HG03095 (cell line): ENCODE data around the gene HIPK1.
A peak's percentile ranks its signal among the peaks of the same experiment; 100 is the strongest.

Experiments used
- ATAC-seq: cut with Tn5 transposase; IDR thresholded peaks from one replicate; pipeline ENCODE4 v1.9.1; 2021; ENCODE audit warnings: moderate library complexity; ENCODE audit not compliant: unreplicated experiment

HIPK1 gene

DNA sequence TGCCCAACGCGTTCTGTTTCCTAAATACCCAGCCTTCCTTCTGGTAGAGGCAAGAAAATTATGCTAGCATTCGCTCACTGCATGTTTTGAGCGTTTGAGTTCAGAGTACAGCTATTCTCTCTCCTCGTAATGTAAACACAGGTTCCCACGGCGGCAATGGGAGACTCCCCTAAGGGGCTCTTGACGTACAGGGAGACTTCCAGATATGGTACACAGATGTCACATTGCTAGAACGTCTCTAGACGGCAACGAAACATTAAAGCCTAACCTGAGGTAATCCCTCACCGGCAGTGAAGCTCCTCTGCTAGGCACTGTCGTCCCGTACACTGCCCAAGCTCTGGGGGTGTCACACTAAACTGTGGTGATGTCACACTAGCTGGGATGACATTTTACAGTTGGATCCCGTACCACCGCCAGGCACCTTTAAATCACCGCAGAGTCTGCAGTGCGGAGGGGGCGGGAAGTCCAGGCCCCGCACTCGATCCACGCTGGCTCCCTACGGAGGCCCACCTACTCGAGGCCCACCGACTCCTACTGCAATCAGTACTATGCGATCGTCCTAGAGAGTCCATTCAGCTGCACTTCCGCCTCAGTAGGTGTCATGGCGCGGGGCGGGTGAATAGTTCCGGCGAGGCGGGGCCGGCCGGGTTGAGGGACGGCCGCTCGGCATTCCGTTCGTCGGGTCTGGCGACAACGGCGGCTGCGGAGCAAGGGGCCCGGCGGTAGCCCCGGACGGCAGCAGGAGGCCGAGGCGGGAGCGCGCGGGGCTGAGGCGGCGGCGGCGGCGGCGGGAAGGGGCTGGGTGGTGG lies at the start of gene HIPK1:
Gene HIPK1 (plus strand): TSS at position 384 of the 809 bp plus-strand sequence.
- peak; percentile 64 for ATAC-seq

DNA sequence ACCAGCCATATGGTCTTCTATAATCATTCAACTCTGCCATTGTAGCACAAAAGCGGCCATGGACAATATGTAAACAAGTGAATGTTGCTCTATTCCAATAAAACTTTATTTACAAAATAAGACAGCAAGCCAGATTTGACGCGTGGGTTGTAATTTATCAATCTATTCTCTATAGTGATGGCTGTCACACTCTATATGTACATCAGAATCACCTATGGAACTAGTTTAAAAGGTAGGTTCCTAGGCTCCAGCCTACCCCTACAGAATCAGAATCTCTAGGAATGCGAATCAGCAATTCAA lies 49.4 kb upstream of the HIPK1 start:
- no peak for ATAC-seq

DNA sequence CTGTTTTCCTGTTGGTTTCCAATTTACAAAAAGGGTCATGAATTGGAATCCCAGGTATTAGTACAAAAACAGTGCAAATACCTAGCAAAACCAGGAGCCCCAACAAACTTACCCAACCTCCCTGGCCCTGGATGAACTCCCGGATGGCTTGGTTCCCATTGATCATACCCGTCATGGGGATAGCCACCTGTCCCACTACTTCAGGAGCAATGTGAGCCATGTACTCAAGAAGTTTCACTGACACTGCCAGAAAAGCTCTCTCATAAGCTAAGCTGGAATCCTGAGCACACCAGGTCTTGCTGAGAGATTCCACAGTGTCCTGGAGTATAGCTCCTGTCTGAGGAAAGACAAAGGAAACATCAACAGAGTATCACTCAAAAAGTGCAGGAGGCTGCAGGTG lies 47.5 kb upstream of the HIPK1 start:
- ATAC-seq: no peak

DNA sequence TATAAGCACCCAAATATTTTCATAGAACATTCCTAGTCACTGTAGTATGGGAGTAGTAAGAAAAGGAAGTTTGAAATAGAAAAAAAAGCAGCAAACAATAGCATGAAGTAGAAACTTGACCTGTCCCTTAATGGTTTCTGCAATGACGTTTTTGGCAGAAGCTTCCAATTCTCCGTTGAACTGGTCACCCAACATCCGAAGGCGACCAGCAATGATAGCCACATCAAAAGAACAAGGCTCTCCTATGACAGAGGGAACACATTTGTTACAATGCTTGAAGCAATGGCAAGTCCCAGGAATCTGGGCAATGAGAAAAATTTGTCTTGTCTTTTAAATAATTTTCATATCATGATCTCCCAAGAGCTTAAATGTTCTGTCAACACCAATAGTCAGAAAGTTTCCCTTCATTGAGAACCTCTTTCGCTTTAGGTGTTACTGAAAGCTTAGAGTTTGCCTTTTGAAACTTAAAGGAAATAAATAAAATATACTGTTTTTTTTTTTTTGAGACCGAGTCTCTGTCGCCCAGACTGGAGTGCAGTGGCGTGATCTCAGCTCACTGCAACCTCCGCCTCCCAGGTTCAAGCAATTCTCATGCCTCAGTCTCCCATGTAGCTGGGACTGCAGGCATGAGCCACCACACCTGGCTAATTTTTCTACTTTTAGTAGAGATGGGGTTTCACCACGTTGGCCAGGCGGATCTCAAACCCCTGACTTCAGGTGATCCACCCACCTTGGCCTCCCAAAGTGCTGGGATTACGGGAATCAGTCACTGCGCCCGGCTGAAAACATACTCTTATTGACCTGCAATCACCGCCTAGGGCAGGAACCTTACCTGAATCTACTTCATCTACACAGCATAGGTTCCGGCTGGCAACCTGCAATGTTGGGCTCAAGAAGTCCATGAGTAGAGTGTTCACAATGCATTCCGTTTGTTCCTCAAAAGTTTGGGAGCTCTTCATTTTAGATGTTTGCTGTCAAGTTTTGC lies 42.4 kb upstream of the HIPK1 start:
- no peak for ATAC-seq

DNA sequence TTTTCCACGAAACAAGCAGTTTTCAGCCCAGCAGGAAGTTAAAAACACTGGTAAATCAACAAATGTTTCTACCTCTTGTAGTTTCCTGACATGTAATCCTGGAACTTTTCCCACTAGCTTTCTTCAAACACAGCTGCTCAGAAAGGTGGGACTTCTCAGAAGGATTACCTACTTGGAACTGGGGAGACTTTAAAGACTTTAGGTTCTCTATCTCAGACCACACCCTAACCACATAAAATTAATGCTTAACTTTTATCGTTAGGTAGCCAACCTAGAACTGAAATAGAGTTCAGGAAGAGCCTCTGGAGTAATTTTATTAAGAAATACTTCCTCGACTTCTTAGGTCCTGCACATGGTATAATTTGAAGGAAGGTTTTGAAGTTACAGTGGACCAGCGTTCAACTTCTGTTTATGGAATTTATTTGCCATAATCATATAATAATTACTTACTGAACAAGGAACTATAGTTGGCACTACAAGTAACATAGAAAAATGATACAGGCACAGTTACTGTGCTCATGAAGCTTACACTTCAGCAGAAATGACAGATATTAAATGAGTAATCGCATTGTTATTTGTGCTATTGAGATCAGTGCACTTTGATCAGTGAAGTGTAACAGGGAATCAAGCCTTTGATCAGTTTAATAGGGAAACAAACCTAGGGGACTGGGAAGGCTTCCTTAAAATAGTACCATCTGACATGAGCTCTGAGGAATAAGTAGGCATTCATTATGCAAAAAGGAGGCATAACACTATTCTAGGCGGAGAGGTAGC lies 41.5 kb upstream of the HIPK1 start, which contains the start of gene BCL2L15:
Gene BCL2L15 (minus strand): TSS at position 180 of the 774 bp plus-strand sequence. CDS start 206 bp downstream, outside the sequence.
- ATAC-seq: no peak

GRCh38 chr1:113890816-113891215 lies 38.3 kb upstream of the HIPK1 start:
- no peak for ATAC-seq

DNA sequence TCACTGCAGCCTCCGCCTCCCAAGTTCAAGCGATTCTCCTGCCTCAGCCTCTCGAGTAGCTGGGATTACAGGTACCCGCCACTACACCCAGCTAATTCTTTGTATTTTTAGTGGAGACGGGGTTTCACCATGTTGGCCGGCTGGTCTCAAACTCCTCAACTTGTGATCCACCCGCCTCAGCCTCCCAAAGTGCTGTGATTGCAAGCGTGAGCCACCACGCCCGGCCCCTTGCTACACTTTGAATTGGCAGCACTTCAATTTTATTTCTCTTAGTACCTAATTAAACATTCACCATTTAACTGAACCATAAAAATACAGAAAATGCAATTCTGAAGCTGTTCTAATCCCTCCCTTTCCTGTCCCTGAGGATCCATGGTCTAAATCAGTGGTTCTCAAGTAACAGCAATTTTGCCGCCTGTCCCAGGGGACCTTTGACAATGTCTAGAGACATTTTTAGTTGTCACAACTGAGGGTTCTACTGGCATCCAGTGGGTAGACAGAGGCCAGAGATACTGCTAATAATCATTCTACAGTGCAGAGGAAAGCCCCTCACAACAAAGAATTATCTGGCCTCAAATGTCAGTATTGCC lies 37.4 kb upstream of the HIPK1 start:
- no peak for ATAC-seq

DNA sequence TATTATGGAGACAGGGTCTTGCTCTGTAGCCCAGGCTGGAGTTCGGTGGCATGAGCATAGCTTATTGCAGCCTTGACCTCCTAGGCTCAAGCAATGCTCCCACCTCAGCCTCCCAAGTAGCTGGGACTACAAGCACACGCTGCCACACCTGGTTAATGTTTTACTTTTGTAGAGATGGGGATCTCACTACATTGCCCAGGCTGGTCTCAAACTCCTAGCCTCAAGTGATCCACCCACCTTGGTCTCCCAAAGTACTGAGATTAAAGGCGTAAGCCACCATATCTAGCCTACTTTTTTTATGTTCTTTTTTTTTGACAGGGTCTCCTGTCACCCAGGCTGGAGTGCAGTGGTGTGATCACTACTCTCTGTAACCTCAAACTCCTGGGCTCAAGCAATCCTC lies 35.9 kb upstream of the HIPK1 start:
- no peak for ATAC-seq

DNA sequence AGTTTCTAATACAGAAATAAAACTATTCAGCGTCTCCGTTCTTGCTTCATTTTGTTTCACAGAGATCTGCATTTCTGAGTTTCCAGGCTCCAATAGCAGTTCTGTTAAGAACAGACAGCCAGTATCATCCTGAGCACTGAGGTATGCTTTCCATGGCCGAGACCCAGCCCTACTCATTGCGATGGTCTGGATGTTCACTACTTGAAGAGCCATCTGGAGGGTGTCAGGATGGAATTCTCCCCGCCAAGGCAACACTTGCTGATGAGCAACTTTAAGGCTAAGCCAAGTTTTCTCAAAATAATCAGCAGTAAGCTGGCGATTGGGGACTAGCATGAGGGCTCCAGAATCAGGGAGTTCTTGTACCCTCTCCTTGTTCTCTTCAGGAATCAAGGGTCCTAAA lies 34.0 kb upstream of the HIPK1 start:
- ATAC-seq: no peak

GRCh38 chr1:113895961-113896360 lies 33.2 kb upstream of the HIPK1 start:
- ATAC-seq: no peak

- no peak for ATAC-seq
Observed at GRCh38 chr1:113898241-113898814, 30.8 kb upstream of the HIPK1 start.

GRCh38 chr1:113899111-113899510 lies 30.0 kb upstream of the HIPK1 start:
- ATAC-seq: no peak

DNA sequence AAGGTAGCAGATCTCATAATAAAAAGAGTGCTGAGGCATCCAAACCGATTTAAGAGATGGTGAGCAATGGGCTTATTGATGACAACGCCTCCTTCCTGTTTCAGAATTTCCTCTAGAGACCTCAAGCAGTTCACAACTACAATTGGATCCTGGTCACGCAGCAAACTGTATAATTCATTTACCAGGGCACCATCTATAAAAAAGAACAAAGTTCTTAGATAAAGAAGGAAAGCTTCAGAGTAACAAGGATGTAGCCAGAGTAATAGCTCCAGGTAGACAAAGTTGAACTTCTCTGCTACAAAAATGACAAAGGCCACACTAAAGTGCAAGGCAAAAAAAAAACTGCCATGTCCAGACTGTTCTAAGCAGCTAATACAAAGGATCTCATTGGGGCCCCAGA lies 27.9 kb upstream of the HIPK1 start:
- ATAC-seq: no peak

- no peak for ATAC-seq
Observed at GRCh38 chr1:113903501-113904292, 25.4 kb upstream of the HIPK1 start.

- ATAC-seq: peak; percentile 29
Observed at GRCh38 chr1:113904293-113904673, 24.8 kb upstream of the HIPK1 start.

DNA sequence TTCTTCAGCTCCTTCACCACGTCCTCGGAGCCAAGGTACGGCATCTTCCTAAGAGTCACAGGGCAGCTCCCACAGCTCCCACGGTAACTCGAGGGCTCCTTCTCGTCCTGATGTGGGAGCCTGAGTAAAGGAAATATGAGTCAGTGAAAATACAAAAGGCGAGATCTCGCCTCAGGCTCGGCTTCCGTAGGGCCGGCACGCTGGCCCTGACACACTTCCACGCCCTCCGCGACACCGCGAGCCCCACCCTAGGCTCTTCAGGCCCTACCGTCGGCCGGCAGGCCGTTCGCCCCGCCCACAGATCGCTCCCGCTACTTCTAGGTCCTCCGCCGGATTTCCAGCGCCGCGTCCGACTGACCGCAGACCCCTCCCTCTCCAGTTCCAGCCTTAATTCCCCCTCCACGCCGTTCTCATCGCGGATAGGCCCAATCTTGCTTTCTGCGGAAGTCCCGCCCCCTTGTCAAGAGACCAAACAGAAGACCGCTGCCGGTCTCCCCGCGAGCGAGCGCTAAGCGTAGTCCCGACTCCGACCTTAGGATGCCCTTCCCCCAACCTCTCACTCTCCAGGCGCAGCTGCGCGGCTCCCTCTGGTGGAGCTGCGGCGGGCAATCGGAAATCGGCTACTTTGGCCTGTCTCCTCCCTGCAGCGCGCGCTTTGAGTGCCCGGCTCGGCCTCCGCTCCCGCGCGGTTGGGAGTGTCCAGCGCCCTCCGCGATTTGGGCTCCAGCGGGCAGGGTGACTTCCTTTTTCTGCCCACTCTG lies 24.3 kb upstream of the HIPK1 start, which contains the start of the genes AP4B1 and DCLRE1B:
Gene AP4B1 (minus strand): TSS at position 126 of the 761 bp plus-strand sequence. CDS start 82 bp downstream, at position 44.
Gene DCLRE1B (plus strand): TSS at position 653 of the 761 bp plus-strand sequence. CDS start 261 bp downstream, outside the sequence.
- peak; percentile 87 for ATAC-seq

GRCh38 chr1:113905435-113905861 lies 23.7 kb upstream of the HIPK1 start:
- ATAC-seq: no peak

GRCh38 chr1:113912594-113913311 lies 16.4 kb upstream of the HIPK1 start:
- no peak for ATAC-seq
